HG02870 (cell line): ENCODE results near the gene CALML6.
A peak's percentile ranks its signal among the peaks of the same experiment; 100 is the strongest.
"Not testable (repeated sequence)": the region's sequence is repeated elsewhere in the genome, so short reads cannot be mapped to it uniquely, and the experiment has no call there.

Experiments
- ATAC-seq: cut with Tn5 transposase; IDR thresholded peaks from one replicate; pipeline ENCODE4 v1.9.1; 2021; ENCODE audit warnings: mild to moderate bottlenecking, moderate library complexity; ENCODE audit not compliant: unreplicated experiment

CALML6 gene

GRCh38 chr1:1914971-1915692 lies at the start of gene CALML6:
CALML6 (plus strand) TSS chr1:1915260; CDS start chr1:1915281, 21 bp downstream.
- no peak for ATAC-seq

- ATAC-seq: no peak
These were observed 47.9 kb upstream of the CALML6 start for GRCh38 chr1:1867164-1867563.

GRCh38 chr1:1869469-1869868 lies 45.6 kb upstream of the CALML6 start:
- ATAC-seq: no peak

- no peak for ATAC-seq
These were observed 42.6 kb upstream of the CALML6 start for GRCh38 chr1:1872329-1872994.

GRCh38 chr1:1873186-1873585 lies 41.9 kb upstream of the CALML6 start:
- ATAC-seq: no peak

GRCh38 chr1:1874901-1875300 lies 40.2 kb upstream of the CALML6 start:
- no peak for ATAC-seq

GRCh38 chr1:1875932-1876331 lies 39.1 kb upstream of the CALML6 start:
- ATAC-seq: no peak

- no peak for ATAC-seq
These were observed 38.6 kb upstream of the CALML6 start for GRCh38 chr1:1876335-1876930.

- no peak for ATAC-seq
These were observed 37.1 kb upstream of the CALML6 start for GRCh38 chr1:1877865-1878436.

- no peak for ATAC-seq
These were observed 35.1 kb upstream of the CALML6 start for GRCh38 chr1:1879942-1880341.

- no peak for ATAC-seq
These were observed 34.3 kb upstream of the CALML6 start for GRCh38 chr1:1880617-1881312.

GRCh38 chr1:1881727-1882126 lies 33.3 kb upstream of the CALML6 start:
- no peak for ATAC-seq

- ATAC-seq: no peak
These were observed 31.8 kb upstream of the CALML6 start for GRCh38 chr1:1883092-1883873.

- ATAC-seq: not testable (repeated sequence)
These were observed 31.2 kb upstream of the CALML6 start for GRCh38 chr1:1883890-1884289.

- ATAC-seq: no peak
These were observed 25.8 kb upstream of the CALML6 start for GRCh38 chr1:1889090-1889750.

- peak; percentile 29 for ATAC-seq
These were observed 25.1 kb upstream of the CALML6 start for GRCh38 chr1:1889847-1890505.

GRCh38 chr1:1890506-1891348 lies 24.3 kb upstream of the CALML6 start, which contains the start of gene GNB1:
GNB1 (minus strand) TSS chr1:1891087; CDS start chr1:1825453, 65,634 bp downstream.
- ATAC-seq: peak; percentile 64

- no peak for ATAC-seq
These were observed 23.5 kb upstream of the CALML6 start for GRCh38 chr1:1891349-1892078.
